ENCODE results near the gene PIP5K1C.

Gene PIP5K1C

DNA sequence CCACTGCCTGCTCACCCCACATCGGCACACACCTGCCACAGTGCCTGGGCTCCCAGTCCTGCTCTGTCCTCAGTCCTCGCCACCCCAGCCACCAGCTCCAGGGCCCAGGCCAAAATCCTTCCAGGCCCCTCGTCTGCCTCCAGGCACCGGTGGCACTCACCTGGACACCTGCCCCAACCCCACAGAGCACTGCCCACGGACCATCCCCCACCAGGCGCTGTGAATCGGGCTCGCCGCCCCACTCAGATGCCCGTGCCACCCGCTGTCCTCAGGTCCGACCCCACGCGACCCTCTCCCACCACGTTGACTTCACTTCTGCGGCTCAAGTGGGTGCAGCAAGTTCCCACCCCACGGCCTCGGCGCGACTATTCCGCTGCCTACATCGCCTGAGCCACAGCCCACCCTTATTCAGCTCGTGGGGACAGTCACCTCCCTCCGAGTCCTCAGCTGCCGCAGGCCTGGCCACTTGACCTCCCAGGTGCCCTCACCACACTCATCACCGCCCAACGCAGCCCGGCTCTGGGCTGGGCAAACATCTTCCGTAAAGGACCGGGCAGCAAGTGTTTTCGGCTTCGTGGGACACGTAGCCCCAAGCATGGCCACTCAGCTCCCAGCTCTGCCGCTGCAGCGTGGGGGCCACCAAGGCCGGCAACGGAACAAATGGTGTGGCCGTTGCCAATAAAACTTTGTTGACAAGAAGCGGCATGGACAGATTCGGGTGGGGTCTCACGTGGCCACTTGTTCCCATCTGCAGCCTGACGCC, 5.7 kb downstream of the PIP5K1C start:
- no peak for DNase-seq

DNA sequence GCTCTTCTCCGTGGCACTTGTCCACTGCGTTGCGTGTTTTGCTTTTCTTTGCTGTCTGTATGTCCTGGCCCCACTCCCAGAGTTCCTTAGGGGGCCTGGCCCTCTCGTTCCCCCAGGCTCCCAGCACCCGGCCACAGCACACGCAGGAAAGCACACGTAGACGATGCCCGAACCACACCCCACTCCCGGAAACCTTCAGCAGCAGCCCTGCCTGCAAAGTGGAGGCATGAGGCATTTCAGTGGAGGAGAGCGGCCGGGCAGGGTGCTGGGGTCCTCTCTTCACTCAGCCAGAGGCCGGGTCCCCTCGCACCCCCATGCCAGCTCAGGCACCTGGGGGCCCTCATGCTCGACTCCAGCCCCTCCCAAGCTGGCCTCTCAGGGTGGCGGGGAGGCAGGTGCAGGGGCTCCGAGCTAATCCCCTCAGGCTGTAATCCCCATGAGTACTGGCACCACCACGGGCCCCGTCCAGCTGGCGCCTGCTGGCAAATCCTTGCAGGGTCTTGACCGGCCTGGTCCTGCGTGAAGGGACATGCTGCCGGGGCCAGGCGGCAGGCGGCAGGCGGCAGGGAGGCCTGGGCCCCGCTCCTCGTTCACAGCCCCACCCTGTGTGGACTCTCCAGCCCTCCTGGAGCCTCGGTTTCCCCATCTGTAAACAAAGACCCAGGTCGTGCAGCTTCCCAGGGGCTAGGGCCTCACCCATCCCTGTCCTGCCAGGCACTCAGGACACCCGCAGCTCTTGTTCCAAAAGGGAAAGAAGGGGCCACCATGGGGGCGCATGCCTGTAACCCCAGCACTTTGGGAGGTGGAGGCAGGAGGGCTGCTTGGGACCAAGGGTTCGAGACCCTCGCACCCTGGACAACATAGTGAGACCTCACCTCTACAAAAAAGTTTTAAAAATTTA, 7.0 kb downstream of the PIP5K1C start:
- DNase-seq: no peak

DNA sequence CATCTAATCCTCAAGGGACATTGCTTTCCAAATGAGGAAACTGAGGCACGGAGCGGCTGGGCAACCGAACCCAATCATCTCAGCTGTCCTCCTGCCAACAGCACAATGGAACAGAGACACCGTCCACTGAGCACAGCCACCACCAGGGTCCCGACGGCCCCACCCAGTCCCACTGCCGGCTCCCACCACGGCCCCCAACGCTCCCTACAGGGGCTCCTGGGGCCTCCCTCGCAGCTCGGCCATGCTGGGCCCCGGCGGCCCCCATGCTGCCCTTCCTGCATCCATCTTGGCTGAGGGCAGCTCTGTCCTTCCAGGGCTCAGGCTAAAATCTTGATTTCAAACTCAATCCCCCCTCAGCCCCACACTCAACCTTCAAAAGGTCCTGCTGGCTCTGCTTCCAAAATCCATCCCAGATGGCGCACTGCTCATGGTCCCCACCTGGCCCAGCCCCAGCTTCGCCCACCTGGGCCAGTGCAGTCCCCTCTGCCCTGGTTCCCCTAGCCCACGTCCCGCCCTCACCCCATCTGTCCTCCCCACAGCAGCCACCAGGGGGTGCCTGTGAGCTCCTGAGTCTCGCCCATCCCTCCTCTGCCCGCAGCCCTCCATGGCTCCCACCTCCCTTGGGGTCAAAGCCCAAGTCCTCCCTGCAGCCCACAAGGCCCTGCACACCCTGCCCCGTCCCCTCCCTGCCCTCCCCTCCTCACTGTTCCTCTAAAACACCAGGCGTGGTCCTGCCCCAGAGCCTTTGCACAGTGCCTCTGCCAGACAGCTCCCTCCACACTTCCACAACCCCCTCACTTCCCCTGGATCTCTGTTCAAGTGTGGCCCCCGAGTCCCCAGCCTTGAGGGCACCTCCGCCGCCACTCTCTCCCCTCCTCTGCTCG, 7.9 kb downstream of the PIP5K1C start:
- DNase-seq: peak; percentile 32

DNA sequence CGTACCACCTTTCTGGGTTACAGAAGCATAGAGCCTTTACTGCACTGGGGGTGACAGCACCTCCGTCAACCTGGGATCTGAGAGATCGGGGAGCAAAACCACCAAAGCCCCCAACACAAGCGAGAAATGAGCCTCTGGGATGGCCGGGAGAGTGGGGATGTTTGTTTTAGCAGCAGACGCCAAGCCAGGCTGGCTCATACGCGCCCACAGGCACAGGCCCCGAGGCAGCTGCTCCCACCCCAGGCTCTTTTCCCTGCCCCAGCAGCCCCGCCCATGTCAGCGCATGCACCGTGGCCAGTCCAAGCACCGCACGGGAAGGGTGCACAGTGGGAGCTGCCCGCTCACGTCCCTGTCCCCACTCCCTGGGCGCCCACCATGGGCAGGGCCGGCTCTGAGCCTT, 8.5 kb downstream of the PIP5K1C start:
- DNase-seq: no peak

DNA sequence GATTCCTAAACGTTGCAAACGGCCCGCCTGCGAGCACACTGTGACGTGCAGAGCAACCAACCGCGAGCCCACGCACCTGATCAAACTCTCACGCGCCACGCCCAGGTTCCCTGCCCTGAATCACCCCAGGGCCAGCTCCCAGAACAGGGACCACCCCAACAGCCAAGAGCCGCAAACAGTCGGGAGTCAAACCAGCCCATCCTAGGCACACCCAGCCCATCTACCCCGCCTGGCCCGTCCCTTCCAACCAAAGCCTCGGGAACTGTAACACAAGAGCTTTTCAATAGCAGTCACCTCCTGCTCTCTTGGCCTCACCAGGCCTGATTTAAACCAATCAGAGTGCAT, 8.9 kb downstream of the PIP5K1C start:
- no peak for DNase-seq

DNA sequence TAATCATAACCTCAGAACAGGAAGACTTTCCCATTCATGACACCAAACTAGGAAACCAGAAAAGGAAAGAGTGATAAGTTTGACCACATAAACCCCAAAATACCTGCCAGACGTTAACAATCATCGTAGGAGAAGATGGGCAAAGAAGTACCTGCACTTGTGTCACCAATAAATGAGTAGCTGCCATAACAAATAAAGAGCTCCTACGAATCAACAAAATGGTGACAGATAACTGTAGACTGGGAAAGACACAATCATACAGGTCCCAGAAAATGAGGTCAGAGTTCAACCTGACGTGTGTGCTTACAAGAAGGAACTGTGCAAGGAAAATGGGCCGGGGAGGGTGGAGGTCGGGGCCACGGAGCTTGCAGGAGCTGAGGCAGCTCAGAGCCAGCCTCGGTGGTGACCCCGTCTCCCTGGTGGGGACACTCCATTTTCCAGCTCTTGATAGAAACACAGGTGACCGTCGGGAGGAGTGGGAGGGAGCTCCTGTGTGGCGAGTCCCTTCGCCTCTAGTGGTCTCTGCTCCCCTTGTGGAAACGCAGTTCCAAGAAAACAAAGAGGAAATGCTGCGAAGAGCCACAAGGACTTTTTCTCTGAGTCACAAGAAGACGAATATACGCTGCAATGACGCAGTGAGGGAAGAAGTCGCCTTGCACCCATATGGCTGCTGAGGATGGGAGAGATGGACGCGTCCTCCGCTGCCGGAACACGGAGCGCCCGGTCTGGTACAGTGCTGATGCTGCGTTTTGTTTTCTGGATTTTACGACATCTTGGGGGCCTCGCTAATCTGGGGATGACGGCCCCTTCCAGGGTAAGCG, 9.5 kb downstream of the PIP5K1C start:
- DNase-seq: no peak

DNA sequence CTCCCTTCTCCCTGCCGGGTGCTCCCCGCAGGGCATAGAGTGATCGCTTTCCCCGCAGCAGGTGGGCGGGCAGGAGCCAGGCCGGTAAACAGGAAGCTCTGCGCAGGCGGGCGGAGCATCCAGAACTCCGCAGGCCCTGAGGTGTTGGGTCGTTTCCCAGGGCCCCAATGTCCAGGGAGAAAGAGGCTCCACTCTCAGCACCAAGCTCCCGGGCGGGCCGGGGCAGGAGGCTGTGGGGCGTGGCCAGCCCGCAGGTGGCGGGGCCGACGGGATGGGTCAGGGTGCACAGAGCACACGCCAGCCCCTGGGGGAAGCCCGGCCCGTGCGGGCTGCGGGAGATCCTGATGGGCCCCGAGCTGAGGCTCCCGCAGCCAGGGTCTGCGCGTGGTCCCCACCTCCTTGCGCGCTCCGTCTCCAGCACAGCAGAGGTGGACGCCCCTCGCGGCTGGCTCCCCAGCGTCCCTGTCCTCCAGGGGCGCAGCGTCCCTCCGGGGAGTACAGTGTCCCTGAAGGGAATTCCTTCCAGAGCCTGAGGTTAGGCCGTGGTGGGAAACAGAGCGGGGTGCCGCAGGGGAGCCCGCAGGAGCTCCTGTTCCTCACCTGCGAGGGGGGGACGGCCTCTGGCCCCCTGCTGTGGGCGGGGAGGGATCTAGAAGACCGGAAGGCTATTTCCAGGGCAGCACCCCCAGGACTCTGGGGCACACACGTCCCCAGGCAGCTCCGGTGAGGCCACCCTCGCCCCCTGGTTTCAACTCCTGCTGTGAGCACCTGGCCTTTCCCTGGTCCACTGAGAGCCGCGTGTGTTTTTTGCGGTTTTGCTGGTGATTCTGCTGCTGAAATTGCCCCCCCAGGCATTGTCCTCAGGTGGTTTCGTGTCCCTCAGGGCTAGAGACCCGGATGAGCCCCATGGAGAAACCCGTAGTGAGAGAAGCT, 12.2 kb downstream of the PIP5K1C start:
- DNase-seq: peak; percentile 33

DNA sequence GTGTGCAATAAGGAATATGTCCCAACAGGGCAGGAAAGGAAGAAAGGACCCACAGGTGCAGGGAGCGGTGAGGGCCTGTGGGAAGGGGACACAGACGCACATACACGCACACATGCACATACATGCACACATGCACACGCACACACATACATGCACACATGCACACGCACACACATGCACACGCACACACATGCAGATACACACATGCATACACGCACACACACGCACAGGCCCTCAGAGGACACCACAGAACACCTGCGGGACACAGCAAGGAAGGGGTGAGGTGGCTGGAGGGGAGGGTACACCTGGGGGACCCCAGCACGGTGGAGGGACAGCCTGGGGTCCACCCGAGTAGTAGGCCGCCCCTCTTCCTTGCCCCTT, 12.9 kb downstream of the PIP5K1C start:
- no peak for DNase-seq

DNA sequence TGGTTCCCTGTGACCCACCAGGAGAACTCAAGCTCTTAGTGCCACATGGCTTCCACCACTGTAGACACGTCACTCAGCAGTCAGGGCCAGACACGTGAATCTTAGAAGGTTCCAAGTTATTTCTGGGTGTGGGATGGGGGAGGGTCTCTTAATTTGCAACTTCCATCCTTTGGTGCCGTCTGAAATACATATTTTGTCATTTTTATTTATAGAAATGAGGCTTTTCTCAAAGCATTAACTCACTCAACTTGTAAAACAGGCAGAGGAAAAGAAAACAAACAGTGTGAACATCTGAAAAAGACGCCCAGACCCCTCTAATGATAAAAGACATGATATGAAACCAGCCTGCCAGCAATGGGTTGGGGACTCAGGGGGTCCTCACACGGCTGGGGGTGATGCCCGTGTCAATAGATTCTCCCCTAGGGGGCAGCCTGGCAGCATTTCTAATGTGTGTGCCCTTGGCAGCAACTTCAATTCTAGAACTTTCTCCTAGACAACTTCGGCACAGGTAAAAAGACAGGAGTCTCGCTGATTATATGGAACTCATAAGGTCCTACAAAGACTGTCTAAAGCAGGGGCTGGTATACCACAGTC, 15.4 kb downstream of the PIP5K1C start:
- no peak for DNase-seq

DNA sequence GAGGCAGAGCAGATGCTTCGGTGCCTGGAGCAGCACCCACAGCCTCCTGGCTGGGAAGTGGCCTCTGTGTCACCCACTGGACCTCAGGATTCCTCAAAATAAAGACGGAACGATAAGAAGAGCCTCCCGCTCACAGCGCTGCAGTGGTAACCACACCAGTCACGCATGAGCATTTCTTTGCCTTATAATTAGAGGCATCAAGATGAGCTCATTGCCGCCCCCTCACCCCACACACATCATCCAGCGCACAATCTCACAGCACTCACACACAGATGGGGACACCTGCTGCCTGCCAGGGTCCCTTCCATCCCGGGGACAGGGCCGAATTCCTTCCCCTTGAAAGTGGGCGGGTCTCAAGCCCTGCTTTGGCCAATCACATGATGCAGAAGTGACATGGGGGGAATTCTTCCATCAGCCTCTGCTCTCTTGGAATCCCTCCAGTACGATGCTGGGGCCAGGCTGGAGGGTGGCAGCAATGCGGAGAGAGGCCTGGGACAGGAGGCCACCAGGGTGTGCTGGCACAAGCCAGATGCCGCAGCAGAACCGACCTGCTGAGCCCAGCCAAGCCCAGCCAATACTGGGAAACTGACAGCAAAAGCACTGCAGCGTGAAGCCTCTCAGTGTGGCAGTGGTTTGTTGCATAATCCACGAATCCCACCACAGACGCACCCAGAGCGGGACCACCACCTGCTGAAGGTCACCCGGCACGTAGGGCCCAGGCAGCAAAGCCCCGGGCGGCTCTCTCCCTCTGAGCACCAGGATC, 16.0 kb downstream of the PIP5K1C start:
- DNase-seq: no peak

DNA sequence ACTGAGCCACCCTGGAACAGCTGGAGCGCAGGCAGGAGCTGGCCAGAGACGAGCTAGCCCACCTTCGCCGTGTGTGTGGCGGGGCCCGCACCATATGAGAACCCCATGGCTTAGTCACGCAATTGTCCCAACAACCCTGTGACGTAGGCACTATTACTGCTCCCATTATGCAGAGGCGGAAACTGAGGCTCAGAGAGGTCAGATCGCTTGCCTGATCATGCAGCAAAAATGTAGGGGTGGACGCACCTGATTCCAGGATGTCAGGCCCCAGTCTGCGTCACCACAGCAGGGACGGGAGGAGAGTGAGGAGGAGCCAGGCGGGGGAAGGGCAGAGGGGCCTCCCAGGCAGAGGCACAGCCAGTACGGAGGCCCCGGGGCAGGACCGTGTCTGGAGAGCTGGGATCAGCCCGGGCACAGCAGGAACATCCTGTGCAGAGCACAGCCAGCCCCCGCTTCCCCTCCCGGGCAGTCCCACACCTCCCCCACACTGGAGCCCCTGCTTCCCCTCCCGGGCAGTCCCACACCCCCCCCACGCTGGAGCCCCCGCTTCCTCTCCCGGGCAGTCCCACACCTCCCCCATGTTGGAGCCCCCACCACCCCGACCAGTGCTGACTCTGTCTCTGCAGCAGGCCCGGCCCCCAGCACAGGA, 16.7 kb downstream of the PIP5K1C start:
- no peak for DNase-seq

DNA sequence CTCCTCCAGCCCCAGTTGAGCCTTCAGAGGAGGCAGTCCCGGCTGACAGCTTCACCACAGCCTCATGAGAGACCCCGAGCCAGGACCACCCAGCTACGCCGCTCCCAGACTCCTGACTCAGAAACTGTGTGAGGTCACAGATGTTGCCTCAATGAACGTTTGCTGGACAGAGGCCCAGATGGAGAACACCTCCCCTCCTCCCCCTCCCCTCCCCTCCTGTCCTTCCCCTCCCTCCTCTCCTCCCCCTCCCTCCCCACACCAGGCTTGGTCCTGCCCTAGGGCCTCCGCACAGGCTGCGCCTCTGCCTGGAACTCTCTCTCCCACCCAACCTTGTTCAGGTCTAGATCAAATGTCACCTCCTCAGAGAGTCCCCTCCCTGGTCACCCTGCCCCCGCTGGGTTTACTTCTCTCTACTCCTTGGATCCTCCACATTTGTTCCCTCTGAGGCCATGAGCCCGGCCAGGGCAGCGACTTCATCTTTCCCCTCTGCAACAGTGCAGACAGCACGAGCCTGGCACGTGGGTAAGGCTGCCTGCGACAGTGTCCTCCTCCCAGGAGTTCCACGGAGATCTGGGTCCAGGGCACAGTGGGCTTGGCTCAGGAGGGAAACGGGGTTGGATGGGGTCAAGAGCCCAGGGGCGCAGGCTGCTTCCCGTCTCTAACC, 17.4 kb downstream of the PIP5K1C start:
- DNase-seq: no peak

DNA sequence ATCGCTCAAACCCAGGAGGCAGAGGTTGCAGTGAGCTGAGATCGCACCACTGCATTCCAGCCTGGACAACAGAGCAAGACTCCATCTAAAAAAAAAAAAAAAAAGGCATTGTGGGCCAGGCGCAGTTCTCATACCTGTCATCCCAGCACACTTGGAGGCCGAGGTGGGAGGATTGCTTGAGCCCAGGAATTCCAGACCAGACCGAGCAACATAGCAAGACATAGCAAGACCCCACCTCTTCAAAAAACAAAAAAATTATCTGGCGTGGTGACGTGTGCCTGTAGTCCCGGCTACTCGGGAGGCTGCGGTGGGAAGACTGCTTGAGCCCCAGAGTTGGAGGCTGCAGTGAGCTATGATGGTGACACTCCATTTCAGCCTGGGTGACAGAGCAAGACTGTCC, 18.0 kb downstream of the PIP5K1C start:
- no peak for DNase-seq

DNA sequence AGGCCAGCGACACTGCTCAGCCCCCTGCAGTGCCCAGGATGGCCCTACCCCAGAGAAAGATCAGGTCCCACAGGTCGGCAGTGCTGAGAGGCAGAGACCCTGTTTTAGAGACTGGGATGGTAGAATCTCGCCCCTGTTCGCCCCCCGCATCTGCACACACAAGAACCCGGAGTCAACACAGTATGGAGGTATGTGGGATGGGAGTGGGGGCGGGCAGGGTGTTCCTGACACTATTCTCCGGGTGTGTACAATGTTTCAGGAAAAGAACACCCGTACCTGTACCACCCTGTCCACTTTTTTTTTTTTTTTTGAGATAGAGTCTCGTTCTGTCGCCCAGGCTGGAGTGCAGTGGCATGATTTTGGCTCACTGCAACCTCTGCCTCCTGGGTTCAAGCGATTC, 19.3 kb downstream of the PIP5K1C start:
- no peak for DNase-seq

DNA sequence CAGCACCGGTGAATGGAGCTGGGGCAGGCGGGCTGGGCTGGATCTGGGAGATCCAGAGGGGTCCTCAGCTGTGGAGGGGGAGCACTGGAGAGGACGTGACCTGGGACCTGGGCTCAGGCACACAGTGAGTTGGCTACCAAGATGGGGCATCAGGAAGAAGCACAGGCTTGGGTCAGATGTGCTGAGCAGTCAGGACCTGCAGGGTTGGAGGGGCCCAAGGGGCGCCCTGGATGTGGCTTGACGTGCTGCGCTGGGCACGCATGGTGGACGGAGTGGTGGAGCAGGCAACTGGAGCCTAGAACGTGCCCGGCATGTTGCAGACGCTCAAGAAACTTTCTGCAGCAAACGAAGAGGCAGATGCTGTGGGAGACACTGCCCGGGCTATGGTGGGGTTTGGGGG, 20.7 kb downstream of the PIP5K1C start:
- no peak for DNase-seq

DNA sequence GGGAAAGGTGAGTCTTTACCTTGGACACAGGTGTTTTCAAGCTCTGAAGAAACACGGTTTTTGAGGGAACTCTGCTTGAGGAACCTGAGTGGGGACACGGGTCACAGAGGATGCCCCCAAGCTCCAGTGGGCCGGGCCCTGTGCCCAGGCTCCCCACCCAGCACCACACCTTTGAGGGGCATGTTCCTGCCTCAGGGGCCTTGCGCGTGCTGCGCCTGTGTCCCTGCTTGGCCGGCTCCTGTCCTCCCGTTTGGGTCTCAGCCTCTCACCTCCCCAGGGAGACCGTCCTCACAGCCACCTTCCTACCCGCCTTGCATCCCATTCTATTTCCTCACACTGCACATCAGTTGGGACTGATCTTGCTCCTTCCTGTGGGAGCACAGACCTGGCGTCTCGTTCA, 21.1 kb downstream of the PIP5K1C start:
- no peak for DNase-seq

DNA sequence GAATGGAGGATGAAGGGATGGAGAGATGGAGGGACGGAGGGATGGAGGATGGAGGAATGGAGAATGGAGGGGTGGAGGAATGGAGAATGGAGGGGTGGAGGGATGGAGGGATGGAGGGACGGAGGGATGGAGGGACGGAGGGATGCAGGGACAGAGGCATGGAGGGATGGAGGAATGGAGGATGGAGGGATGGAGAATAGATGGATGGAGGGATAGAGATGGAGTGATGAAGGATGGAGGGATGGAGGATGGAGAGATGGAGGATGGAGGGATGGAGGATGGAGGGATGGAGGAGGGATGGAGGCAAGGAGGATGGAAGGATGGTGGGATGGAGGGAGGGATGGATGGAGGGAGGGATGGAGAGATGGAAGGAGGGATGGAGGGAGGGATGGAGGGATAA, 22.1 kb downstream of the PIP5K1C start:
- no peak for DNase-seq

DNA sequence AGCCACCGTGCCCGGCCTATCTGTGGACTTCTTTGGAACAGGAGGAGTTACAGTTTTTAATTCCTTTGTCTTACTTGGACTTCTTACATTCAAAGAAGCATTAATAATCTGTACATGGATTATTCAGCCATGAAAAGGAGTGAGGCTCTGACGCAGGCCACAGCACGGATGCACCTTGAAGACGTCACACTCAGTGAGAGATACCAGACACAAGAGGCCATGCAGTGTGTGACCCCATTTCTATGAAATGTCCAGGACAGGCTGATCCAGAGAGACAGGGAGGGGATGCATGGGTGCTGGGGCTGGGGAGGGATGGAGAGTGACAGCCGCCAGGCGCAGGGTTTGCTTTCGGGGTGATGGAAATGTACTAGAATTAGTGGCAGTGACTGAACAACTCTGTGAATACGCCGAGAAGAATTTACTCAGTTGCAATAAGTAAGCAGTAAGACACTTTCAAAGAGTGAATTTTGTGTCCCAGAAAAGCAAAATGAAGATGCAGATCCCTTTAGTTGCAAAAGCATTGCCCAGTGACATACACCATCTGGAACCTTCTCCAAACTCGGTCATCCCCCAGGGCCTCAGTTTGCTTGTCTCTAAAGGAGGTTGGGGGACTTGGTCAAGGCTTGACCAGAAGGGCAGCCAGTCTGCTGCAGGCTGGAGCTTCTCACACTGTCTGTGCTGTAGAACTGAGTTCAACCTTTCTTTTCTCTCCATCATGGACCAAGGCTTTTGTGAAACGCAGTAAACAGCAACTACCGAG, 25.3 kb downstream of the PIP5K1C start:
- DNase-seq: no peak
